ENCODE measurements around the gene PSMB9. TPM values are rescaled to one million over a fixed set of nuclear protein-coding genes. Genes with fewer than 3 reads are reported as not detected.

PSMB9 gene
- total and polyA plus RNA-seq, 9 of the 15 experiments (the other 6 are each of a cell fraction or from before 2014, with no cell fraction given): 1.1 to 3.7 (median 2.4) TPM

DNA sequence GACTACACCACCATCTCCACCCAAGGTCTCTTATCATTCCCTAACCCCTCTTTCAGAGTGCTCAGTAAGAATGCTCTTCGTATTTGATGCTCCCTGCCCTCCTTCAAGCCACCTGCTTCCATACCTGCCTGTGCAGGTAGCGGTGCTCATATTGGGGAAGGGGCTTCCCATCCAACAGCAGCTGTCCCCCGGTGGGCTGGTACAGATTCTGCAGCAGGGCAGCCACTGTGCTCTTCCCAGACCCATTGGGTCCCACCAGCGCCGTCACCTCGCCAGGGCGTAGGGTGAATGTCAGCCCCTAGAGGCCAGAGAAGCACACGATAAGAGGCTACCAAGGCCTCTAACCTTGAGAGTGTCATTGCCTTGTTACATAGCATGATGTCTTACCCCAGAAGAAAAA, 6.2 kb upstream of the PSMB9 start (continued):
- TF ChIP-seq RBM14 (IDR thresholded peaks at IDR 0.05; ENCODE audit: borderline replicate concordance, insufficient read depth, low read depth, low read length) (no peak), ZNF324 (CRISPR knock-in tag; IDR thresholded peaks at IDR 0.05) (no peak), XRCC4 (IDR thresholded peaks at IDR 0.05; ENCODE audit: extremely low read depth, insufficient read depth, insufficient read length) (no peak), HINFP (tag; conservative IDR thresholded peaks at IDR 0.05; ENCODE audit: low read depth) (no peak), FOXP1 (CRISPR knock-in tag; IDR thresholded peaks at IDR 0.05) (no peak), HMG20B (CRISPR knock-in tag; IDR thresholded peaks at IDR 0.05) (no peak), GABPA (tag; conservative IDR thresholded peaks at IDR 0.05; ENCODE audit: low read depth) (no peak)

- Histone ChIP-seq H3K9ac (ENCODE audit: insufficient read depth in 1 of 2, low read depth in 2 of 2, low read length in 2 of 2) (no peak overlapping the region), H3K9me1 (ENCODE audit: control insufficient read depth, insufficient read depth, low read length) (peaks cover 3% of the 10 kb centered on the region), H3K27ac (ENCODE audit: extremely low read depth, low read depth, low read length) (no peak overlapping the region), H3K4me3 (no peak overlapping the region), H3K79me2 (ENCODE audit: control insufficient read depth, insufficient read depth, low read length) (no peaks in the 10 kb centered on the region), H3K36me3 (ENCODE audit: control insufficient read depth, insufficient read depth, low read length) (no peaks in the 10 kb centered on the region), H2AFZ (ENCODE audit: low read depth, low read length) (no peak overlapping the region), H3K27me3 (ENCODE audit: control insufficient read depth in 2 of 2, insufficient read depth in 2 of 2, low read length in 2 of 2) (peaks cover 12 to 57% of the 10 kb centered on the region in 2 experiments; a peak in 4 of 5 replicates), H3K4me1 (replicated peaks in 1 of 2; ENCODE audit: control insufficient read depth in 2 of 2, insufficient read depth in 2 of 2, low read length in 2 of 2) (peaks cover 6 to 25% of the 10 kb centered on the region in 2 experiments; a peak in 3 of 5 replicates), H4K20me1 (replicated peaks; ENCODE audit: control insufficient read depth, insufficient read depth, low read length) (no peaks in the 10 kb centered on the region; the same call in 1 of the 2 replicates), H3K4me2 (ENCODE audit: insufficient read depth, low read length) (no peak overlapping the region), H3K9me3 (replicated peaks; ENCODE audit: control insufficient read depth, insufficient read depth, low read depth, low read length) (no peaks in the 10 kb centered on the region)
- CTCF ChIA-PET (ENCODE audit: low intra/inter-chr PET ratio): no interaction called here
- no TSS peak for BruUV-seq (replicated peaks)
- ATAC-seq: no peak
- WGBS (ENCODE audit: insufficient coverage, low coverage, missing lambda C conversion rate): 39% methylated on average over 6 of the region's 6 CpGs
- POLR2A ChIA-PET: interaction anchor here (0.6 kb wide), 2 partner anchors 85 to 622 kb away, joined by 3 to 6 read pairs; no protein-coding TSS in a partner anchor
- TF ChIP-seq FOXK1 (CRISPR knock-in tag; IDR thresholded peaks at IDR 0.05; ENCODE audit: borderline replicate concordance) (no peak), CBX8 (IDR thresholded peaks at IDR 0.05; ENCODE audit: borderline replicate concordance, extremely low read depth, low read depth, low read length, poor library complexity, severe bottlenecking) (no peak), EHMT2 (IDR thresholded peaks at IDR 0.05) (no peak), ZNF140 (CRISPR knock-in tag; IDR thresholded peaks at IDR 0.05) (no peak), SIN3B (IDR thresholded peaks at IDR 0.05; ENCODE audit: low read depth) (no peak), FOXJ3 (CRISPR knock-in tag; IDR thresholded peaks at IDR 0.05) (no peak), NFE2L1 (tag; IDR thresholded peaks at IDR 0.05; ENCODE audit: borderline replicate concordance, low read depth) (no peak), ZNF764 (CRISPR knock-in tag; IDR thresholded peaks at IDR 0.05; ENCODE audit: low read depth) (no peak), NCOA6 (IDR thresholded peaks at IDR 0.05) (no peak), KHSRP (IDR thresholded peaks at IDR 0.05) (no peak), KLF16 (IDR thresholded peaks at IDR 0.05) (no peak), HIVEP1 (CRISPR knock-in tag; IDR thresholded peaks at IDR 0.05) (no peak), ZNF280A (IDR thresholded peaks at IDR 0.05; ENCODE audit: low read depth, partially characterized antibody) (no peak), PHF21A (IDR thresholded peaks at IDR 0.05; ENCODE audit: borderline replicate concordance, low read depth) (no peak)
- no peak for FAIRE-seq
- intact Hi-C loops (cut with micrococcal nuclease) (no loop called here), in situ Hi-C loops (cut with MboI) (no loop called here)
- no peak for DNase-seq (ENCODE audit: extremely low read depth in 1 of 4, low spot score in 3 of 4)
Measured at GRCh38 chr6:32849126-32849525, 4.9 kb upstream of the PSMB9 start.

All from K562 (cell line).